NCI-H2196 treated with DMSO at 0.1 percent for 48 hours (cell line): ENCODE results near the gene ABLIM2.

Source experiments
- DNase-seq: peaks from one replicate; lab custom pipeline; 2025; ENCODE audit not compliant: unreplicated experiment; lab: John Stamatoyannopoulos, UW

Gene ABLIM2

GRCh38 chr4:8073206-8073863 lies 85.3 kb downstream of the ABLIM2 start:
- DNase-seq = no peak

GRCh38 chr4:8072235-8072968 lies 86.2 kb downstream of the ABLIM2 start:
- DNase-seq = no peak

GRCh38 chr4:8071766-8072165 lies 86.8 kb downstream of the ABLIM2 start:
- no peak for DNase-seq

- DNase-seq = no peak
Measured at GRCh38 chr4:8070736-8071718, 87.6 kb downstream of the ABLIM2 start.

GRCh38 chr4:8069102-8069752 lies 89.4 kb downstream of the ABLIM2 start:
- DNase-seq = no peak

- DNase-seq = no peak
Measured at GRCh38 chr4:8067945-8068896, 90.4 kb downstream of the ABLIM2 start.

GRCh38 chr4:8067274-8067936 lies 91.2 kb downstream of the ABLIM2 start:
- no peak for DNase-seq

GRCh38 chr4:8066336-8066931 lies 92.2 kb downstream of the ABLIM2 start:
- no peak for DNase-seq

GRCh38 chr4:8063974-8064563 lies 94.5 kb downstream of the ABLIM2 start:
- no peak for DNase-seq

- DNase-seq = no peak
Measured at GRCh38 chr4:8061573-8061972, 97.0 kb downstream of the ABLIM2 start.

GRCh38 chr4:8061145-8061544 lies 97.5 kb downstream of the ABLIM2 start:
- DNase-seq = no peak

GRCh38 chr4:8060632-8061031 lies 98.0 kb downstream of the ABLIM2 start:
- no peak for DNase-seq

GRCh38 chr4:8058031-8058479 lies 100.6 kb downstream of the ABLIM2 start:
- DNase-seq = no peak

GRCh38 chr4:8055206-8055605 lies 103.4 kb downstream of the ABLIM2 start:
- no peak for DNase-seq

- no peak for DNase-seq
Measured at GRCh38 chr4:8053688-8054449, 104.7 kb downstream of the ABLIM2 start.

GRCh38 chr4:8052160-8052691 lies 106.4 kb downstream of the ABLIM2 start:
- DNase-seq = no peak

- DNase-seq = no peak
Measured at GRCh38 chr4:8051644-8052043, 107.0 kb downstream of the ABLIM2 start.
